Measurements from ENCODE around the gene ARRDC4.

DNA sequence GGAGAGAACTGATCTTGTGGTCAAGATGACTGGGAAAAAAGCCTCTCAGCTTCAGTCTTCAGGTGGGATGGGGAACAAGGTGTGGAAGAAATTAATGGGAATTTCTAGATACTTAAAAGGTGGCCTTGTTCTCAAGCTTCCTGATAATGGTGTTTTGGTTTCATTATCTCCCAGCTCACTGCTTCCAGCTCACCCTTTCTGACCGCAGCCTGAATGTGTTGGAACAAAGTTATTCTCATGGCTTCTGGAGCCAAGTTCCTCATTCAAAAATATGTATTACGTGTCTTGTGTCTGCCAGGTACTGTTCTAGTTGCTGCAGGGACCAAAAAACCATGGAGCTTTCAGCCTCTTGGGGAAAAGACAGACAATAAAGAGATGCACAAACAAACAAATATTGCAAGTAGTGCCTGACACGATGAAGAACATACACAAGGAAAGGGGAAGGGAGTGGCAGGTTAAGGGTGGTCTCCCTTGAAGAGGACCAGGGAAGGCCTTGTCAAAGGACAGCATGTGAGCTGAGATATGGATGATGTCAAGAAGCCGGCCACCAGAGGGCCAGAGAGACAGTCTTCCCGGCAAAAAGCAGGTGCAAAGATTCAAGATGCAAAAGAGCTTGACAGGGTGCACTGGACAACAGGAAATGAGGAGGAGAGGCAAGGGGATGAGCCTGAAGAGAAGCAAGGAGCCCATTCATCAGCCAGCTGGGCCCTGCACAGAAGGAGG is 35.5 kb downstream of the ARRDC4 start:
- TF ChIP-seq, protein P1, sequence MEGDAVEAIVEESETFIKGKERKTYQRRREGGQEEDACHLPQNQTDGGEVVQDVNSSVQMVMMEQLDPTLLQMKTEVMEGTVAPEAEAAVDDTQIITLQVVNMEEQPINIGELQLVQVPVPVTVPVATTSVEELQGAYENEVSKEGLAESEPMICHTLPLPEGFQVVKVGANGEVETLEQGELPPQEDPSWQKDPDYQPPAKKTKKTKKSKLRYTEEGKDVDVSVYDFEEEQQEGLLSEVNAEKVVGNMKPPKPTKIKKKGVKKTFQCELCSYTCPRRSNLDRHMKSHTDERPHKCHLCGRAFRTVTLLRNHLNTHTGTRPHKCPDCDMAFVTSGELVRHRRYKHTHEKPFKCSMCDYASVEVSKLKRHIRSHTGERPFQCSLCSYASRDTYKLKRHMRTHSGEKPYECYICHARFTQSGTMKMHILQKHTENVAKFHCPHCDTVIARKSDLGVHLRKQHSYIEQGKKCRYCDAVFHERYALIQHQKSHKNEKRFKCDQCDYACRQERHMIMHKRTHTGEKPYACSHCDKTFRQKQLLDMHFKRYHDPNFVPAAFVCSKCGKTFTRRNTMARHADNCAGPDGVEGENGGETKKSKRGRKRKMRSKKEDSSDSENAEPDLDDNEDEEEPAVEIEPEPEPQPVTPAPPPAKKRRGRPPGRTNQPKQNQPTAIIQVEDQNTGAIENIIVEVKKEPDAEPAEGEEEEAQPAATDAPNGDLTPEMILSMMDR (IDR thresholded peaks at IDR 0.05): peak; percentile 21 to 56 (median 39)
- TF ChIP-seq POLR2A (IDR thresholded peaks at IDR 0.05) (no peak), EP300 (IDR thresholded peaks at IDR 0.05; ENCODE audit: low read depth) (no peak)

Measured in transverse colon (tissue), 3 donors.